HG02610 (cell line): ENCODE data around the gene WAC.
"Not testable (repeated sequence)": the region's sequence is repeated elsewhere in the genome, so short reads cannot be mapped to it uniquely, and the experiment has no call there.

Experiments used
- ATAC-seq: cut with Tn5 transposase; IDR thresholded peaks from one replicate; pipeline ENCODE4 v1.9.1; 2021; ENCODE audit warnings: mild to moderate bottlenecking, moderate library complexity; ENCODE audit not compliant: unreplicated experiment

WAC gene

DNA sequence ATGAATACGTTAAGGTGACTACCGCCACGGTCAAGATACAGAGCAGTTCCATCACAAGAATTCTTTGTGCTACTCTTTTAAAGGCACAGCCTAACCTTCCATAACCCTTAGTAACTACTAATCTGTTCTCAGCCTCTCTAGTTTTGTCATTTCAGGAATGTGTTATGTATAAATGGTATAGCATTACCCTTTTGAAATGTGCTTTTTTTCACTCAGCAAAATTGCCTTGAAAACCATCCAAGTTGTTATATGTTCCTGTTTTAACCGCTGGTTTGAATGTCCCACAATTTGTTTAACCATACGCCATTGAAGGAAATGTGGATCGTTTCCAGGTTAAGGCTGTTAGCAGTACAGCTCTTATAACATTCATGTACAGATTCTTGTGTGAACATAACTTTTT is 32.0 kb downstream of the WAC start:
- ATAC-seq: peak; percentile 51

DNA sequence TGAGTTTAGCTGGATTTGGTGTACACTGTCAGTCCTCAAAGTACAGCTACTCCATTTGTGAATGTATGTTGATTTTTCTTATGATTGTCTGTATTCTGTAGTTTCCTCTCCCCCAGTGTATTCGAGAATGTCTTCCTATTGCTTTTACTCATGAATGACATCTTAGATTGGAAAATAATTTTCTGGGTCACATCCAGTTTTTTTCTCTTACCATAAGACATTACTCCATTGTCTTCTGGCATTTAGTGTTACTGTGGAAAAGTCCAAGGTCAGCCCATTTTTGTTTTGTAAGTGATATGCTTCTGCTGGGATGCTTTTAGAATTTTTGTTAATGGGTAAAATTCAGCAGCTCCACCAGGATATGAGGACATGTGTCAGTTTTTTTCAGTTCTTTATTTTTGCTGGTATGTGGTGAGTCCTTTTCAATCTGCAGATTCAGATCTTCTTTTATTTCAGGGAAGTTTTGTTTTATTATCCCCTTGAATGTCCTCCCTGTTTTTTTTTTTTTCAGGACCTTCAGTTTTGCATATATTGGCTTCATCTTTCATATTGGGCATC is 33.6 kb downstream of the WAC start:
- no peak for ATAC-seq

DNA sequence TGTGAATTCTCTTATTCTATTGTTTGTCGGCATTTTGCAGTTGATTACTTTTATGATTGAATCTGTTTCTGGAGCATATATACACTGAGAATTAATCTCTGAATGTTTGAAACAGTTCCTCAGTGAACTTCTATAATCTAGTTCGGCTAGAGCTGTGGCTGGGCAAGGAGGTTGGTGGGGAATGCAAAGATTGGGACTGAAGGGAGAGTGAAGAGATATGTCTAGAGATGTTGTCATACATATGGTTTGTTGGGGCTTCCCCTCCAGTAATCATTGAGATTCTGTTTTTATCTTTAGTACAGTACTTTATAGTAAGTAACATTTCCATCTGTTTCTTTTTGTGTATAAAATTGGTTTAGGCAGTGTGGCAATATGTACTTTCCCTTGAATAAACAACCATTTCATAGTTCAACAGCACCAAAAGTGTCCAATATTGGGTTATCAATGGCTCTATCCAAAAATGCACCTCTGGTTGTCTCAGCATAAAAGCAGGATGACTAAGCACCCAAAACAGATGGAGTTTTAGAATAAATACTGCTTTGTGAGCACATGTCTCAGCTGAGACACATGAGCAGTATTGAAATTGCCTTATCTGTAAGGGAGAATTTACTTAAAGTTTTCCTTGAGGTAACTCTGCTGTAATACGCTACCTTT is 36.7 kb downstream of the WAC start:
- ATAC-seq: peak; percentile 34

DNA sequence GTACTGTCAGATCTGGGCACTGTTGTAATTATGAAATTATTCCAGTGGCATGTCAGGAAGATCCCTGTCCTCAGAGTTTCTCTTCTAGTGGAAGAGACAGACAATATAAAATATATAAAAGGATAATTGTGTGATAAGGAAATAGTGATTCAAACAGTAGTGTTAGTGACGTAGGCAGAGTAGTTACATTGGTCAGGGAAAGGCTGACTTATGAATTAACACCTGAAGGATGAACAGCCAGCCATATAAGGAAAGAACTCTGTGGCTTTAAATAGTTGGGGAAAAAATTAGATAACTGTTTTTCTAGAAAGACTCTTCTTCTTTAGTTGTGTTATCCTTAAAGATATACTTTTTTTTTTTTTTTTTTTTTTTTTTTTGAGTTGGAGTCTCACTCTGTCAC is 37.7 kb downstream of the WAC start:
- ATAC-seq: no peak

DNA sequence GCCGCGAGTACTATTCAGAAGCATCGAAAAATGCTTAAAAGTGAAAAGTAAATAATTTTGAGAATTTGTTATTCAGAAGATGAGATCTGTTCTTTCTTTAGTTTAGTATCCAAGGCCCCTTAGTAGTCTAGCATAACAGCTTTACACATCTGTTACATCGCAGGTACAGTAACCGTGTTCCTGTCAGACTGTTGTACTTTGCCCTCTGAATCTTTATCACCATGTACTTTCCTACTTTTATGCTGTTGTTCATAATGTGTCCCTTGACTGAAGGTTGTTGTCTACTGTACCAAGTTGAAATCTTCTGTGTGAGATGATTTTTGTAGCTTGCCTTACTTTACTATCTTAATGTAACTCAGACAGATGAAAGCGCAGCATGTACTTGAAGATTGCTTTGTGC is 38.3 kb downstream of the WAC start:
- no peak for ATAC-seq

DNA sequence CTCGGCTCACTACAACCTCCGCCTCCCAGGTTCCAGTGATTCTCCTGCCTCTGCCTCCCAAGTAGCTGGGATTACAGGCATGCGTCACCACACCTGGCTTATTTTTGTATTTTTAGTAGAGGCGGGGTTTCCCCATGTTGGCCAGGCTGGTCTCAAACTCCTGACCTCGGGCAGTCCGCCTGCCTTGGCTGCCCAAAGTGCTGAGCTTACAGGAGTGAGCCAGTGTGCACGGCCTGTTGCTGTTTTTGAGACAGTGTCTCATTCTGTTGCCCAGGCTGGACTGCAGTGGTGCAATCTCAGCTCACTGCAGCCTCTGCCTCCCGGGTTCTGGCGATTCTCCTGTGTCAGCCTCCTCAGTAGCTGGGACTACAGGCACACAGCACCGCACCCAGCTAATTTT is 41.3 kb downstream of the WAC start:
- not testable (repeated sequence) for ATAC-seq

DNA sequence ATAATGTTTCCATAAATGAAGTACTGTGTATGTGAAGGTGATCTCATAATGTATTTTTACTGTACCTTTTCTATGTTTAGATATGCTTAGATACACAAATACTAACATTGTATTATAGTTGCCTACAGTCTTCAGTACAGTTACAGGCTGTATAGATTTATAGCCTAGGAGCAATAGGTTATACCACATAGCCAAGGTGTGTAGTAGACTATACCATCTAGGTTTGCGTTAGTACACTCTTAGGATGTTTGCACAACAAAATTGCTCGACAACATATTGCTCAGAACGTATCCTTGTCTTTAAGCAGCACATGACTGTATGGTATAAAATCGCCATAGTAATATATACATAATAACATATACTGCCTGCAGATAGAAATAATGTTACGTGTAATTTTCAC is 42.9 kb downstream of the WAC start:
- no peak for ATAC-seq

DNA sequence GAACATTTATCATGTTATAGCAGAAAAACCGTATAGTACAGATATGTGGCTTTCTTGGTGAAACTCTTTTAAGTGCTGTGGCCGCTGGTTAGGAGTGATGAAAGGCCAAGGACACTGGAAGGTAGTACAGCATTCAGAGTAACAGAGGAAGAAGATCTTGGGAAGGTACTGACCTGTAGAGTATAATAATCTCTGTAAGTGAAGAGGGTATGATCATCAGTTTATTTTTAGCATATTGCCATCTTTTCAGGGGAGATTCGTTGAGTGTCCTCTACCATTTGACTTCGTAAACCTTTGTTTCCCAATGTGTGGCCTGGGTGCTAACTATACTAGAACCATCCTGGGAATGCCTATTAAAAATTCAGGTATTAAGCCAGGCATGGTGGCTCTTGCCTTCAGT is 44.6 kb downstream of the WAC start:
- no peak for ATAC-seq

DNA sequence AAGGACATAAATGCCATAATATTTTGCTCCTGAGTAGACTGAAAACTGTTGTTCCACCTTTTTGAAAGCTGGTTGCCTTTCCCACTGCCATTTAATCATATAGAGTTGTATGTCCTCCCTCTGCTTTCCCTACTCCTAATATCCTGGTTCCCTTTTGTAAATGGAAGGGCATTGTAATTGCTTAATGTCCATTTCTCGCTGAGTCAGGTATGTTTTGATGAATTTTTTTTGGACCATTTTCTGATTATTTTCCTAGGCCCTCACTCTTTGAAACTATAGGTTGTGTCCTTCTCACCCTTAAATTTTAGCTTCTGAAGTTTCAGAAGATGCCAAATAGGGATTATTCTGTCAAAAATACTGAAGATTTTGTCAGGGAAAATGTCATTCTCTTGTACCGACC is 45.5 kb downstream of the WAC start:
- no peak for ATAC-seq

DNA sequence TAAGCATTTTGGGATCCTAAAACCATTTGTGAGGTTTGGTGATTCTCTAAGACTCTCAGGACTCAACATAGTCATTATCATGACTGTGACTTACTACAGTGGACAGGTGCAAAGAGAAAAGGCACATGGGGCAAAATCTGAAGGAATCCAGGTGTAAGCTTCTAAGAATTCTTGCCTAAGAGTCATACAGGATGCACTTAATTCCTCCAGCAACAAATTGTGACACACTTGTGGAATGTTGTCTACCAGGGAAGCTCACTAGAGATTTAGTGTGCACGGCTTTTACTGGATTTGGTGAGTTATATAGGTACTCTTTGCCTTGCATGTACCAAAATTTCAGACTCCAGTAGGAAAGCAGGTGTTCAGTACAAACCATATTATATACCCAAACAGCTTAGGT is 47.9 kb downstream of the WAC start:
- no peak for ATAC-seq

DNA sequence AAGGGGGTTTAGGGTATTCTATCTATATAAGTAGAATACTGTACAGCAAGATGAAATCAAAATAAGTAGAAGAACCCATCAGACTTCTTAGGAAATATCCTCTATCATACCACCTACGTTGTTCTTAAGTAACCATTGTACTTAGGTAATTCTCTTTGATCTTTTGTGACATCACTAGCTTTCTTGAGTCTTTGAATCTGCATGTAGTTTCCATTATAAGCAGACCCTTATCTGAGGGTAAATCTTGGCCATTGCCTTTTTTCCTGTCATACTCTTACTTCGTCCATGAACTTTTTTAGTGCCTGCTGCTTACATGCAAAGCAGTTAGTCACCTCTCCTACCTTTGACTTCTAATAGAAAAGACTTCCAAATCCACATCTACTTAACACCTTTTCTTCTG is 49.0 kb downstream of the WAC start:
- no peak for ATAC-seq

DNA sequence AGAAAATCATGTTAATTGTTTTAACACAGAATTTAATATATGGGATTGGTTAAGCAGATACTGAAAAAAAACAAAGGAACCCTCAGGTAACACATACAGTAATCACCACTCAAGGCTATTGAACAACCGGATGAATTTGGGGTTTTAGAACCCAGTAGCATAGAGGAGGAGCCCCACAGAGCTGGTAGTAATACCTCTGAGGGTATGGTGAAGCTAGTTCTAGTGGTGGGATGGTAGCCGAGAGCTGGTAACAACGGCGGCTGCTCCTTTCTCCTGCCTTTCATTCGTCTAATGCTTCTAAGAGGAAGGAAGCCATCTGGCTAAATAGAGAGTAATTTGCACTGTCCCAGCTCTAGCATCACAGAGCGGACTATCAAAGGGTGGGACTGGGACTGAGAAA is 52.2 kb downstream of the WAC start:
- ATAC-seq: no peak

DNA sequence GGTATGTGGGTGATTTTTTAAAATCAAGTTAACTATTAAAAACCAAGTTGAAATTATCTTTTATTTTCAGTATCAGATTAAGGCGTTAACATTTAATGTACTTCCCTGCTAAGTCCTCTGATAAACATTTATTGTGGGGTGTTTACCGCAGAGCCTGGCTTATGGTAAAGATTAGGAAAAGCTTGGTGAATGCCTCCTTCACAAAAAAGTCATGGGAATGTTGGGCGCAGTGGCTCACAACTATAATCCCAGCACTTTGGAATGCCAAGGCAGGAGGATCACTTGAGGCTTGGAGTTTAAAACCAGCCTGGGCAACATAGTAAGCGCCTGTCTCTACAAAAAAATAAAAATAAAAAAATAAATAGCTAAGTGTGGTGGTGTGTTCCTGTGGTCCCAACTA is 53.3 kb downstream of the WAC start:
- ATAC-seq: no peak

DNA sequence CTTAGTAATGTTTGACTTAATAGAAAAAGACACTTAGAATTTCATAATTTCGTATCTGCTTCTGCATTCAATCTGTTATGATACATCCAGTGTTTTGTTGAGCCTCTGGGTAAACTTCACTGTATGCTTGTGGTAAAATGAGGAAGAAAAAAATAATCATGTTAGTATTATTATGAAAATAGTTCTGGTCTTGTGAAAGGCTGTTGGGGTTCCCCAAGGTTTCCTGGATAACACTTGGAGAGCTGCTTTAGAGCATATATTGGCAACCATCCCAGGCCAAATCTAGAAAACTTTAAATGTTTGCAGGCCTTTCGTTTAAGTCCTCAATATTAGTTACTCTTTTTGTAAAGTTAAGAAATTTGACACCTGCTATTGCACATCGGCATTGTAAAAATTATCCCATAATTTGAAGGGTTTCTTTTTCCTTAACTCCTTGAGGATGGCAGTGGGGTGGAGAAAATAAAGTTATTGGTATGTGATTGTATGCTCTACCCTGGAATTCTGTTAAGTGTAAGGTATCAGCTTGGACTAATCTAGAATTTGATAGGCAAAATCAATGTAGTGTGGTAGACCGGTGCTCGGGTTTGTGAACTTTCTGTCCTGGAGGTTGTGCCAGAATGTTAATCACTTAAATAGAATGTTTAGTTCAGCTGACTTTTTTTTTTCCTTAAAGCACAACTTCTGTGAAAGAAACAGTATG is 54.5 kb downstream of the WAC start:
- no peak for ATAC-seq

DNA sequence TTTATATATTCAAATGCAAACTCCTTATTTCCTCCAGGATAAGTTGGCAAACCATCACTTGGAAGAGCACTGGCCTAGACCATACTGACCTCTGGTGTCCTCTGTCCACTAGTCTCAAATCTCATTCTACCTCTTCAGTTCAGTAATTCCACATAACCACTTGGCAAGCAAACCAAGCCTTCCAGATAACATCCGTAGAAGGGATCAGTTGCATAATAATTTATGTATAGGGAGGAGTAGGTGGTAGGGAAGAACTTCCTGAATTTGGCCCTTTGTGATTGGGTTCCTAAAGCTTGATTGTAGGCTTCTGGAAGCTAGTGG is 55.0 kb downstream of the WAC start:
- no peak for ATAC-seq

DNA sequence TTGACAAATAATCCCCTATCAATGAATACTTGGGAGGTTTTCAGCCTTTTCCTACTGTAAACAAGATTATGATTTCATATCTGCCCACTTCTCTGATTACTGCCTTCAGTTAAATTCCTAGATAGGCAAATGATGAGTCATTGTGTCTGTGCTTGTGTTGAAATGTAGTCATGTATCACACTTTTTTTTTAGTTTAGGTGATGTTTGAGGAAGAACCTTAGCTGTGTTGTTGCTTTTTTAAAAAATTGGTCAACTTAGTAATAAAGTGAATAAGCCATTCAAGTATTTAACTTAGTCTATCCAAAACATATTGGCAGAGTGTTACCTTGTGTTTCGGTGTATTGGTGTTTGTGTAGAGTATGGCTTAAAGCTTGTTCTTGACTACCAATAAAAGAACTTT is 60.0 kb downstream of the WAC start:
- no peak for ATAC-seq

DNA sequence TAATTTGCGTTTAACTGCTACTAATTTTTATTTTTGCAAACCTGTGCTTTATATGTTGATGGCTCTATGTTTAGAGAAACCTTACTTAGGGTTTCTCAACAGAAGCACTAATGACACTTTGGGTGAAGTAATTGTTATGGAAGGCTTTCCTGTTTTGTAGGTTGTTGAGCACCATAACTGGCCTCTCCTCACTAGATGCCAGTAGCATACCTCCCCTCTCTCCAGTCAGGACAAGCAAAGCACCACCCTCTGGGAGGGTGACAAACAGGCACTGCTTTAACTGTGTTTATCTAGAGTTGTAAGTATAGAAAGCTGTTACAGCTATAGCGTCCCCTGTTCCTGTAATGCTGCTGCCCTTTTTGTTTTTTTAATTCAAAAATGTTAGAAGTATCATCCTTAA is 60.9 kb downstream of the WAC start:
- no peak for ATAC-seq

DNA sequence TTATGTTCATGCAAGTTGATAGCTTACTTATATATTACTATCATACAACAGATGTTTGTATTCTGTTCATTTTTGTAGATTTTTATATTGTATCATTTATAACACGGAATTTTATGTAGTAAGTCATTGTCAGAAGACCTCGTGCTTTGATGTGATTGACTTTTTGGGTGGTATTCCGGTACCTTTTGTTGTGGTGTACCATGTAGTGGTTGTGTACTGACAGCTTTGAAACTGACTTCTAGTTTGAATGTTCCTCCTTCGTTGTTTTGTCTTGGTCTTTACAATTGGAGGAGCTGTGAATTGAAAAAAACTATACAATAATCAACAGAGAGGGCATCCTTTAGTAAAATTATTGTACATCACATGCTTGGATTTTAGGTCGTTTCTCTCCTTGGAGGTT is 61.5 kb downstream of the WAC start:
- ATAC-seq: no peak

DNA sequence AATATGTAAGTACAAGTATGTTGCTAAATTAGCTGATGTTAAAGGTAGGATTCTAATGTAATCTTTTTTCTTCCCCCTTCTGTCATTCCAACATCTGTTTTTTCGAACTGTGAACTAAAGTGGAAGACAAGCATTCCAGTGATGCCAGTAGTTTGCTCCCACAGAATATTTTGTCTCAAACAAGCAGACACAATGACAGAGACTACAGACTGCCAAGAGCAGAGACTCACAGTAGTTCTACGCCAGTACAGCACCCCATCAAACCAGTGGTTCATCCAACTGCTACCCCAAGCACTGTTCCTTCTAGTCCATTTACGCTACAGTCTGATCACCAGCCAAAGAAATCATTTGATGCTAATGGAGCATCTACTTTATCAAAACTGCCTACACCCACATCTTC is 62.7 kb downstream of the WAC start:
- ATAC-seq: no peak

DNA sequence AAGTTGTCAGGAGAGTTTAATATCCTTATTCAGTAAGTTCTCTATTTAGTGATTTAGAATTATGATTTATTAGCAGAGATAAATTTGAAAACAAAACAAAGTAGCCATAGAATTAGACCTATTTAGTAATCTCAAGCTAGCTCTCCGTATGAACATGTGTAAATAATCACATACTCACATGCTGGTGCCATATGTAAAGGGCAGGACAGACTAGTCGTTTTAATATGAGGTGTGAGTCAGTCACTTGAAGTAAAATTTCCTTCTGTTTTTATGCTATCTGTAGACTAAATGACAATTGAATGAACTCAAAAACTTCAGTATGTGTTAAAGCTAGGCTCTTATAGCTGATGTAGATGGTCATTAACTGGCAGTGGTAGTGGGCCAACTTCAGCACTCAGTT is 67.1 kb downstream of the WAC start:
- no peak for ATAC-seq

DNA sequence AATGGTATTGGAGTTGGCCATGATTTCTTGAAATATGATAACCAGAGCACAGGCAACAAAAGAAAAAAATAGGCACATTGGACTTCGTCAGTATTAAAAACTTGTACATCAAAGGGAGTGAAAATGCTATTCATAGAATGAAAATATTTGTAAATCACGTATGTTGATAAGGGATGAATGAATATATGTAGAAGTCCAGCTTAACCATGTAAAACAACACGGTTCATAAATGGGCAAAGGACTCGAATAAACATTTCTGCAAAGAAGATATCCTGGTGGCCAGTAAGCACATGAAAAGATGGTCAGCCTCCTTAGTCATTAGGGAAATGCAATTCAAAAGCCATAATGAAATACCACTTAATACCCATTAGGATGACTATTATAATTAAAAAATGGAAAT is 68.1 kb downstream of the WAC start:
- ATAC-seq: no peak

DNA sequence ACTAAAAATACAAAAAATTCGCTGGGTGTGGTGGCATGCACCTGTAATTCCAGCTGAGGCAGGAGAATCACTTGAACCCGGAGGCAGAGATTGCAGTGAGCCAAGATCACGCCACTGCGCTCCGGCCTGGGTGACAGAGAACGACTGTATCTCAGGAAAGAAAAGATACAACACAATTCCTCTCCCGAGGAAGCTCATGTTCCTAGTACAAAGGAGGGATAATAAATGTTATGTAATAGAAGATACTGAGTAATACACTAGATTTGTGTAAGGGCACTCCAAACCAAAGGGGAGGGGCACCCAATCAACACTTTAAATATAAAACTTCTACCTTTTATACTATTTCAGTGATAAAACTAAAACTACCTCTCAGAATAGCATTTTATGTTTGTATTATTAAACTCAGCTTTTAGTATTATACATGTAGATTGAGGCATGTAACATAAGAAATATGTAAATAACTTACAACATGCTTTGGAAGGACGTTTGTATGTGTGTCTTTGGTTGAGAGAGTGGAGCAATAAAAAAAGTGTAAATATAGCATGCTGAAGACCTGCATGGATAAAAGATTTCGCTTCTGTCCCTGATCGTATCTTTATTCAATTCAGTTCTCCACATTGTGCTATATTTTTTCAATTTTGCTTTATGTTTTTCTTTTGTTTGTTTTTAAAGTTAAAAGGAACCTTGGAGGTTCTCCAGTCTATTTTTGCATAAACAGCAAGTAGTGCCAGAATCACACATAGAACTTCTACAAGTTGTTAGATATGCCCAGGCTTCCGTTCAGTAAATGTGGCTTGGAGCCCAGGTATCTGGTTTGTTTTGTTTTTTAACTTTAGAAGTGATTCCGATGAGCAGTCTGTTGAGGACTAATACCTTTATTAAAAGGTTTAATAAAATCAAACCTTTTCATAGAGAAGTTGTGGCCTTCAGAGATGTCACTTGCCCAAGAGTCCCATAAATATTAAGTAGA is 71.9 kb downstream of the WAC start:
- ATAC-seq: no peak
